DND-41 (cell line): ENCODE data around the gene SYNM.

Source experiments
- EZH2 ChIP-seq: IDR thresholded peaks from 3 replicates; pipeline ENCODE4 v1.6.1; 2012; ENCODE audit warnings: borderline replicate concordance, low read depth, mild to moderate bottlenecking, moderate library complexity, low read length, inconsistent platforms; ENCODE audit not compliant: severe bottlenecking
- TF ChIP-seq, protein P1 (sequence below): IDR thresholded peaks from 2 replicates; pipeline ENCODE4 v1.5.1; 2012; ENCODE audit warnings: borderline replicate concordance, low read length, moderate library complexity, mild to moderate bottlenecking; ENCODE audit not compliant: poor library complexity, severe bottlenecking; ENCODE audit errors: extremely low read depth

- TF ChIP-seq, protein P1, sequence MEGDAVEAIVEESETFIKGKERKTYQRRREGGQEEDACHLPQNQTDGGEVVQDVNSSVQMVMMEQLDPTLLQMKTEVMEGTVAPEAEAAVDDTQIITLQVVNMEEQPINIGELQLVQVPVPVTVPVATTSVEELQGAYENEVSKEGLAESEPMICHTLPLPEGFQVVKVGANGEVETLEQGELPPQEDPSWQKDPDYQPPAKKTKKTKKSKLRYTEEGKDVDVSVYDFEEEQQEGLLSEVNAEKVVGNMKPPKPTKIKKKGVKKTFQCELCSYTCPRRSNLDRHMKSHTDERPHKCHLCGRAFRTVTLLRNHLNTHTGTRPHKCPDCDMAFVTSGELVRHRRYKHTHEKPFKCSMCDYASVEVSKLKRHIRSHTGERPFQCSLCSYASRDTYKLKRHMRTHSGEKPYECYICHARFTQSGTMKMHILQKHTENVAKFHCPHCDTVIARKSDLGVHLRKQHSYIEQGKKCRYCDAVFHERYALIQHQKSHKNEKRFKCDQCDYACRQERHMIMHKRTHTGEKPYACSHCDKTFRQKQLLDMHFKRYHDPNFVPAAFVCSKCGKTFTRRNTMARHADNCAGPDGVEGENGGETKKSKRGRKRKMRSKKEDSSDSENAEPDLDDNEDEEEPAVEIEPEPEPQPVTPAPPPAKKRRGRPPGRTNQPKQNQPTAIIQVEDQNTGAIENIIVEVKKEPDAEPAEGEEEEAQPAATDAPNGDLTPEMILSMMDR = no peak
- TF ChIP-seq EZH2 = no peak
These were observed 71.9 kb downstream of the SYNM start for GRCh38 chr15:99176757-99177156.
